ENCODE data around the gene DPP3. TPM values are rescaled to one million over a fixed set of nuclear protein-coding genes. Genes with fewer than 3 reads are reported as not detected.

The DPP3 gene
- total RNA-seq, 4 donors from 2014 or later: 15.5 to 48.5 (median 20.1) TPM

GRCh38 chr11:66529655-66530054 lies 49.4 kb downstream of the DPP3 start:
- TF ChIP-seq CTCF (IDR thresholded peaks at IDR 0.05) (no peak), POLR2A (IDR thresholded peaks at IDR 0.05) (no peak)
- H3K4me3 ChIP-seq (ENCODE audit: low read depth, poor library complexity, severe bottlenecking): no peak overlapping the region
- WGBS, 2 donors: 84 to 92% methylated on average over 13 of the region's 13 CpGs
- no peak for DNase-seq (ENCODE audit: low spot score in 2 of 2)
- intact Hi-C loops (cut with DNase I; ENCODE audit: low total_unique reads): no loop called here

- intact Hi-C loops (cut with DNase I; ENCODE audit: low total_unique reads): no loop called here
- DNase-seq (ENCODE audit: low spot score in 2 of 2): no peak
- H3K4me3 ChIP-seq (ENCODE audit: low read depth, poor library complexity, severe bottlenecking): no peak overlapping the region
- no peak for TF ChIP-seq CTCF (IDR thresholded peaks at IDR 0.05)
- TF ChIP-seq POLR2A (IDR thresholded peaks at IDR 0.05): no peak
- 92 to 97% methylated on average over 10 of the region's 10 CpGs for WGBS, 2 donors
Observed at GRCh38 chr11:66530927-66531709, 50.9 kb downstream of the DPP3 start.

DNA sequence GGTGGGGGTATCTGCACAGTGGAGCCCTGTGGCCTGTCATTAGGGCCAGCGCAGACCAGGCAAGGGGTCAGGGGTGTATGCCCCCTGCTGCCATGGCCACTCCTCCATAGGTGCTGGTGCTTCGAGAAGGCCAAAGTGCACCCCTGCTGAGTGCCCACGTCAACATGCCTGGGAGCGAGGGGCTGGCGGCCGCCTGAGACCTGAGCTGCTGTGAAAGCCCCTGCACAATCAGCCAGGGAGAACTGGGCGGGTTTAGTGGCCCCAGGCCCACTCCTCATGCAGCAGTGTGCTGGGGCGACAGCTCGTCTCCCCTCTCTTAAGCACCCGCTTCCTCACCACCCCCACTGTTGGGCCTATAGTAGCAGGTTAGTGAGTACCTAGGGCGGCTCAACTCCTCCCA lies 51.6 kb downstream of the DPP3 start:
- WGBS, 2 donors: 93 to 94% methylated on average over 10 to 11 of the region's 11 CpGs
- TF ChIP-seq CTCF (IDR thresholded peaks at IDR 0.05) (no peak), POLR2A (IDR thresholded peaks at IDR 0.05) (no peak)
- DNase-seq (ENCODE audit: low spot score in 2 of 2): no peak
- intact Hi-C loops (cut with DNase I; ENCODE audit: low total_unique reads): no loop called here
- H3K4me3 ChIP-seq (ENCODE audit: low read depth, poor library complexity, severe bottlenecking): no peak overlapping the region

DNA sequence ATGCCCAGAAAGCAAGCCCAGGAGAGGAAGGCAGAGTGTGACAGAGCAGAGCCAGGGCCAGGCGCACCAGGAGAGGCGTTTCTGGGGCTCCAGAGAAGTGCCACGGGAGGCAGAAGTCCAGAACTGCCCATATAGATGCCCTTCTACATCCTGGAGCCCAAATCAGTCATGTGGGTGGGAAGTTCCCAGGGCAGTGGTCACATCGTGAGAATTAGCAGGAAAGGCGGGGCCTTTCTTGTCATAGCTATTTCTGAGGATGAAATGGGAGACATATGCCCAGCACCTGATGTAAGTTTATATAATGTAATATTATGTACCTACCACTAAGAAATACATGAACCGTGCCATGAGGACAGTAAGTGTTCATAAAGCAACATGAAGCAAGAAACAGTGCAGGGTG lies 52.5 kb downstream of the DPP3 start:
- TF ChIP-seq CTCF (IDR thresholded peaks at IDR 0.05): no peak
- DNase-seq (ENCODE audit: low spot score in 2 of 2): no peak
- 72 to 74% methylated on average over 6 of the region's 6 CpGs for WGBS, 2 donors
- no peak overlapping the region for H3K4me3 ChIP-seq (ENCODE audit: low read depth, poor library complexity, severe bottlenecking)
- intact Hi-C loops (cut with DNase I; ENCODE audit: low total_unique reads): no loop called here

DNA sequence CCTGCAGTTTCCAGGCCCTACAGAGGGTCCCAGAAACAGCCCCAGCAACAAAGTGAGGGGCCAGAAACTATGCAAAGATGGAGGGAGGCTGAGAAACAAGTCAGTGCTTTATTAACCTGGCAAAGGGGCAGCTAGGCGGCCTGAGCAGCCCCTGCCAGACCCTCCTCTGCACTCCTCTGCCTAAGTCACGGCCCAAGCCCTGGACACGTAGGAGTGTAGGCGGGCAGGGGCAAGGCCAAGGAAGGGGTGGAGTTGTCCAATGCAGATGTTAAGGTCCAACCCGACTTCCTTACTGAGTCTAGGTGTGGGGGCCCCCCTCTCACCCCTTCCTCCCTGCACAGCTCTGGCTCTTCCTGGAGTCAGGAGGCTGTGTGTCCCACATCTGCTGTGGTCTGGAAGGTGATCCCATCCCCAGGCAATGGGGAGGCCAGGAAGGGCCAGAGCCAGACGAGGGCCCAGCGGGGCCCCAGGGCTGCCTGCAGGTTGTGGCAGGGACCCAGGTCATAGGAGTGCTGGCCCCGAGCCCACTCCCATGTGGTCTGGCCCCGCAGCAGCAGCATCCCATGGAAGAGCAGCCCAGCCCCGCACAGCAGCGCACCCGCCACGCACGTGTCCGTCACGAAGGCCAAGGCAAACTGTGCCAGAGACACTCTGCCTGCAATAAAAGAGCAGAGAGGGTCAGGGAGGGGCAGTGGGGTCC lies 59.1 kb downstream of the DPP3 start:
- TF ChIP-seq POLR2A (IDR thresholded peaks at IDR 0.05): no peak
- TF ChIP-seq CTCF (IDR thresholded peaks at IDR 0.05): no peak
- intact Hi-C loops (cut with DNase I; ENCODE audit: low total_unique reads): no loop called here
- H3K4me3 ChIP-seq (ENCODE audit: low read depth, poor library complexity, severe bottlenecking): no peak overlapping the region
- DNase-seq (ENCODE audit: low spot score in 2 of 2): no peak
- 84 to 86% methylated on average over 11 to 16 of the region's 16 CpGs for WGBS, 2 donors

Measured in lower leg skin (tissue), 4 donors.